HG03095 (cell line): ENCODE data around the gene USP9X.
"Not testable (repeated sequence)": the region's sequence is repeated elsewhere in the genome, so short reads cannot be mapped to it uniquely, and the experiment has no call there.

ENCODE experiments used
- ATAC-seq: cut with Tn5 transposase; IDR thresholded peaks from one replicate; pipeline ENCODE4 v1.9.1; 2021; ENCODE audit warnings: moderate library complexity; ENCODE audit not compliant: unreplicated experiment

The USP9X gene

DNA sequence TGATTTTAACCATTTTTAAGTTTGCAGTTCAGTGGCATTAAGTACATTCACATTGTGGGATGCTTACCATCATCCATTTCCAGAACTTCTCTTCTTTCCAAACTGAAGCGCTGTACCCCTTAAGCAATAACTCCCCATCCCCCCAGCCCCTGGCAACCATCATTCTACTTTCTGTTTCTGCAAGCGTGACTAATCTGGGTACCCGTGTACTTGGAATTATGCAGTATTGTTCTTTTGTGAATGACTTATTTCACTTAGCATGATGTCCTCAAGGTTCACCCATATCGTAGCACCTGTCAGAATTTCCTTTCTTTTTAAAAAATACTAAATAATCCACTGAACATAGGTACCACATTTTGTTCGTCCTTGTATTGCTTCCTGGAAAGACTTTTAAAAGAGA is 32.9 kb downstream of the USP9X start:
- ATAC-seq = no peak

DNA sequence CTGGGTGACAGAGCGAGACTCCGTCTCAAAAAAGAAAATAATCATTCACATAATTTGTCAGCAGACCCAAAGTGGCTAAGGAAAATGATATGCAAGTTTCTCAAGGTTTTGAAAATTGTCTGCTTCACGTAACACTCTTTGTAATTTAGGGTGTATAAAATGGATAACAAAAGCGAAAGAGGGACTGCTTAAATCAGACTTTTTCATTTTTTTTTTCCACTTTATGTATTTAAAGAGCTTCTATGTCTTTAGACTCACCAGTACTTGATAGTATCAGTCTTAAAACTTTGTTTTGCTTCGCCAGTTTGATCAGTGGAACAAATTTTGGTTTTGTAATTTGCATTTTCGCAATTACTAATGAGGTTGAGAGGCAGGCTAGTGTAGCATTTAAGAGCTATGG is 34.6 kb downstream of the USP9X start:
- ATAC-seq = no peak

DNA sequence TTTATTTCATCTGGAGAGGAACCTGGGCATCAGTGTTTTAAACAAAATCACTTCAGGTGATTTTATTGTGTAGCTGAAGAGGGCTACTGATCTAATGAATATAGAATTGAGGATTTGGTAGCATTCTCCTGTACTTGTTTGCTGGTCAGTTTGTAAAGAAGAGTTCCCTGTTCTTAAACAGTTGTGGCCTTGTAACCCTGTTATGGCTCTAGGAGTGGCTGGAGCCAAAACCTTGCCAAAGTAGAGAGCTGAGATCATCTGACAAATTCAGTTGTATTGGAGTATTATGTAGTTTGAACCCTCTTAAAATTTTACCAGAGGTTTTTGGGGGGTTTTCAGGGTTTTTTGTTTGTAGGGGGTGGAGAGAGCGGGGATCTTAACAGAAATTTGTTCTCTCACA is 36.5 kb downstream of the USP9X start:
- no peak for ATAC-seq

GRCh38 chrX:41122664-41123257 is 37.5 kb downstream of the USP9X start:
- ATAC-seq = no peak

GRCh38 chrX:41127477-41128192 is 42.4 kb downstream of the USP9X start:
- peak; percentile 74 for ATAC-seq

DNA sequence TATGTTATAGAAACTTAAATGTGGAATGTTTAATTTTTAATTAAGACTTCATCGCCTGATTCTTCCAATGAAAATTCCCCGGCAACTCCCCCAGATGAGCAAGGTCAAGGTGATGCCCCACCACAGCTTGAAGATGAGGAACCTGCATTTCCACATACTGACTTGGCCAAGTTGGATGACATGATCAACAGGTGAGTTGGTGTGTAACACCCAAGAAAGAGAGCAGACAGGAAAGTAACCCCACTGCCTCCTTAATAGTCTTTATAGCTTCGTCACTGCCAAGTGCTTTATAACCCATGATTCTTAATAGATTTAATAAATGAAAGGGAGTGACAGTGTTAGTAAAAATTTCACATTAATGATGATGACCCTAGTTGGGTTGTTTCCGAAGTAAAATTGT is 43.7 kb downstream of the USP9X start:
- no peak for ATAC-seq

- ATAC-seq = no peak
These were observed 46.5 kb downstream of the USP9X start for GRCh38 chrX:41131766-41132165.

DNA sequence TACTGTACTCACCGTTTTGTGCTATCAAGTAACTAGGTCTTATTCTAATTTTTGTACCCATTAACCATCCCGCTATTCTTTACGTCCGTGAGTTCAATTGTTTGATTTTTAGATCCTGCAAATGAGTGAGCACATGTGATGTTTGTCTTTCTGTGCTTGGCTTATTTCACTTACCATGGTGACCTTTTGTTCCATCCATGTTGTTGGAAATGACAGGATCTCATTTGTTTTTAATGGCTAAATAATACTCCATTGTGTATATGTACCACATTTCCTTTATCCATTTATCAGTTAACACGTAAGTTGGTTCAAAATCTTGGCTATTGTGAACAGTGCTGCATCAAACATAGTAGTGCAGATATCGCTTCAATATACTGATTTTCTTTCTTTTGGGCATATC is 48.3 kb downstream of the USP9X start:
- no peak for ATAC-seq

- ATAC-seq = no peak
These were observed 52.3 kb downstream of the USP9X start for GRCh38 chrX:41137589-41137988.

DNA sequence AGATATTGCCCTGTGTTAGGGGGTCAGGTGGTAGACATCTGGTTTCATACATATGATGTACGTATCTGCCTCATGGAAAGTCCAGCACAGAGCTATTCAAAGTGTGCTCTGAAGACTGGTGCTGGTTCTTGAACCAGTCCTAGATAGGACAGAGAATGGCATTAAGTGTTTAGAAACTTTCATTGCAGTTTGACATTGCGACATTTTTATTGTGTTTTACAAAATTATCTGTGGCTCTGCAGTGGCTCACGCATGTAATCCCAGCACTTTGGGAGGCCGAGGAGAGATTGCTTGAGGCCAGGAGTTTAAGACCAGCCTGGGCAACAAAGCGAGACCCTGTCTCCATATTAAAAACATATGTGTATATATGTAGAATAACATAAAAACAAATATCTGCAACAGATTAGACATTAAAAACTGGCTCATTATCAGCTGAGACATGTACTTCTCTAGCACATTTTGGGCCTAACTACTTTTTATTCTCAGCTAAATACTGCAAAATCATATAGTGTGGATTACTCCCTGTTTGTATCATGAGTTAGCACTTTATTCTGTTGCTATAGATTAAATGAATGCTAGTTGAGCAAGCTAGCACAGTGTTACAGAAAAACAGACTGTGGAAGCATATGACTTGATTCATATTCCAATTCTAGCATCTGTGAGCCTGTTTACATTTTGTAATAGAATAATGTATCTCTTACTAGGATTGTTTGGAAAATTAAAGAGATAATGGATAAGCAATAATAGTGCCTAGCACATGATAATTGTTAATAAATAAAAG is 57.1 kb downstream of the USP9X start:
- ATAC-seq = no peak

GRCh38 chrX:41144873-41145272 is 59.6 kb downstream of the USP9X start:
- no peak for ATAC-seq

DNA sequence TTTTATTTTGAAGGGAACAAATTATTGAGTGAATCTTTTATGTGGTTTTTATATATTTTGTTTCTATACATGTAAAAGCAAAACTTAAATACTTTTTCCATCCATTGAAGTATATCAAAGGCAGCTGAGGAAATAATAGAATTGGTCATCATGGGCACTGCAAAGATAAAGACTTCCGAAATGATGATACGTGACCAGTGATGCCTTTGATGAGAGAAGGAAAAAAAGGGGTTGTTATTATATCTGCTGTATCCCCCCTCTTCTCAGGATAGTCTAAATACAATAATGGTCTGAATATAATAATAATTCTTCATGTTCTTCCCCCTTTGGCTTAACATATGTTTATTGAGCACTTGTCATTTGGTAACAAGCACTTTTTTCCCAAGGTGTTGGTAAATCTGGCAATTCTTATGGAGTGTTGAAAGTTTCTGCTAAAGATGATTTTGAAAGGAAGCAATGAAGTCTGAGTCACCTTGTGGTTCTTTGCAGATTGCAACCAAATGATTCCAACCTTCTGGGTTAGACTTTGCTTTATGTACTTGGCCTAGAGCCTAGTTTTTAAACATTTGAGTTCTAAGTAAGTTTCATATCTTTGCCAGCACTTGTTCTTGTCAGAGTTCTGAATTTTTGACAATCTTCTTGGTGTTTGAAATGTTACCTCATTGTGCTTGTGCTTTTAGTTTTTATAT is 60.8 kb downstream of the USP9X start:
- no peak for ATAC-seq

GRCh38 chrX:41148553-41148952 is 63.3 kb downstream of the USP9X start:
- ATAC-seq = no peak

DNA sequence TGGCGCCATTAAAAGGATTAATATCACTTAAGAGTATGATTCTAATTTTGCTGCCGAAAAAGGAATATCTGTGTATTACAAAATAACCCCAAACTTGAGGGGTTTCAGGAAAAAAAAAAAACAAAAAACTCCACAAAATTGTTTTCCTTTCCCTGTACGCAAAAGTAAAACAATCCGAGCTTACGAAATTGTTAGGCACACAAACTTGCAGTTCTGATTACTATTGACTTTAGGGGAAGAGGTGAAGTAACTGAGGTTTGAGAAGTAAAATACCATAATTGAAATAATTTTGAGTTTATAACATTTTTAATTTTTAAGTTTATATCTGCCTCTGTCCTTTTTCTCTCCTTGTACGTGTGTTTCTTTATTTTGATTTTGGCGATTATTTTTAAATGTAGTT is 64.8 kb downstream of the USP9X start:
- no peak for ATAC-seq

DNA sequence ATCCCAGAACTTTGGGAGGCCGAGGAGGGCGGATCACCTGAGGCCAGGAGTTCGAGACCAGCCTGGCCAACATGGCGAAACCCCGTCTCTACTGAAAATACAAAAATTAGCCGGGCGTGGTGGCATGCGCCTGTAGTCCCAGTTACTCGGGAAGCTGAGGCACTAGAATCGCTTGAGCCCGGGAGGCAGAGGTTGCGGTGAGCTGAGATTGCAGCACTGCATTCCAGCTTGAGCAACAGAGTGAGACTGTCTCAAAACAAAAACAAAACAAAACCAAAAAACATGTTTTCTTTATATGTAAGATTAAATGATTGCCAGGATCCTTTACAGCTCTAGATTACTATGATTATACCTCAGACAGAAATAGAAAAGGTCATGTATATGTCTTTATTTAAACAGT is 66.5 kb downstream of the USP9X start:
- ATAC-seq = not testable (repeated sequence)

DNA sequence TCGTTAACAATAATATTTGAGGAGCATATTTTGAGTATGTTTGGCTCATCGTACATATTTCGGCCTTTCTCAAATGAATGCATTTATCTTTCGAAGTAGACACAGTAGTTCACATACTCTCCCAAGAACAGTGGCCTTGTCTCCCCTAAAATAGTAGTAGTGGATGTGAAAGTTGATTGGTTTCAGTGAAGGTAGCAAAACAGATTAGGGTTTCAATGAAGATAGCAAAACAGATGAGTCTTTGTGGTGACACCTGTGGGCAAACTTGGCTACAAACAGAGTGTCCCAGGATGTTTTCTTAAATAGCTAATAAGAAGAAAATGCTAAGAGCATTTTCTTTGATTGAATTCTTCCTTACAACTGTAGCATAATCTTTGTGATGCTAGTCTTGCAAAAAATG is 67.0 kb downstream of the USP9X start:
- ATAC-seq = no peak

DNA sequence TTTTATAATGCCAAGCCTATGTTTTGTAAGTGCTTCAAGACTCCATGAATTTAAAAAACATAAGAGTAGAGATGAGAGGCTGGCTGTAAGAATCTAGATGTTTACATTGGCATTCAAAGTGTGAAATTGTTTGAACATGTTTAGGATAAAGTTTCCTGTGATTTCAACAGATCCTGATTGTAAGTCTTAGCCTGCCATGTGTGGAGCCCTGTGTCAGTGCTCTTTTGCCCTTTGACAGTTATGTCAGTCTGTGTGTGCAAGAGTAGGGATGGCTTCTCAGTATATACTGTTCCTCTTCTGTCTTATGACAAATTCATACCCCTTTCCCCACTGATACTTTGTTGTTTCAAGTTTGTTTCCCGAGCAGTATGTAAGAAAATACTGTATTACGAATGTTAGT is 68.2 kb downstream of the USP9X start:
- no peak for ATAC-seq

- ATAC-seq = no peak
These were observed 68.7 kb downstream of the USP9X start for GRCh38 chrX:41153957-41154356.

- no peak for ATAC-seq
These were observed 79.2 kb downstream of the USP9X start for GRCh38 chrX:41164449-41164848.

GRCh38 chrX:41167888-41168287 is 82.6 kb downstream of the USP9X start:
- no peak for ATAC-seq

DNA sequence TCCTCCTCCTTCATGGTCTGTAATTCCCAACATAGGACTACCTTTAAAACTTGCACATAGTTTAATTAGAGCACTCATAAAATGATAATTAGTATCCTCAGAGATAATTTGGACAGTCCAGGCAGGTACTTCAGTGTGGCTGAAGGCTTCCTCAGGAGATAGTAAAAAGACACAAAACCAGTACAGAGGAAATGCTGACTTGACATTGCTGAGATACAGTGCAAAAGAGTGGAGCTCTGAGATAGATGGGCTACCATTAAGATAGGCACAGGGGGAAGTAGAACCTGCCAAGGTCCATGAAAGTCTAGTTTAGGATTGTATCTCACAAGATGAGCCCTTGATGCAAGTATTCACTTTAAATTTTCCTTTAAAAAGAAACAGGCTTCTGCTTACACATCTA is 91.0 kb downstream of the USP9X start:
- ATAC-seq = no peak

- ATAC-seq = no peak
These were observed 92.1 kb downstream of the USP9X start for GRCh38 chrX:41177297-41177696.
